Stimulated activated CD8-positive, alpha-beta memory T cell treated with anti-CD3 and anti-CD28 coated beads, Interleukin-15, amount 100 ng/mL, for 24 hours (primary cell): ENCODE results near the gene FGF14.
"Not testable (repeated sequence)": the region's sequence is repeated elsewhere in the genome, so short reads cannot be mapped to it uniquely, and the experiment has no call there.

Experiments used
- DNase-seq: peaks from one replicate; pipeline ENCODE4 v3.0.0-alpha.2; 2020; ENCODE audit warnings: low read depth

Gene FGF14

GRCh38 chr13:102195566-102196462 is 206.0 kb downstream of the FGF14 start:
- DNase-seq: no peak

GRCh38 chr13:102192858-102193257 is 209.0 kb downstream of the FGF14 start:
- no peak for DNase-seq

GRCh38 chr13:102191951-102192502 is 209.8 kb downstream of the FGF14 start:
- DNase-seq: no peak

GRCh38 chr13:102190930-102191329 is 210.9 kb downstream of the FGF14 start:
- DNase-seq: no peak

GRCh38 chr13:102187313-102187712 is 214.5 kb downstream of the FGF14 start:
- DNase-seq: no peak

- DNase-seq: no peak
Observed at GRCh38 chr13:102185375-102185984, 216.4 kb downstream of the FGF14 start.

GRCh38 chr13:102183509-102184182 is 218.2 kb downstream of the FGF14 start:
- DNase-seq: no peak

- no peak for DNase-seq
Observed at GRCh38 chr13:102182170-102182569, 219.7 kb downstream of the FGF14 start.

- no peak for DNase-seq
Observed at GRCh38 chr13:102177431-102177830, 224.4 kb downstream of the FGF14 start.

GRCh38 chr13:102176846-102177245 is 225.0 kb downstream of the FGF14 start:
- no peak for DNase-seq

- DNase-seq: no peak
Observed at GRCh38 chr13:102172406-102172805, 229.4 kb downstream of the FGF14 start.

GRCh38 chr13:102170305-102170704 is 231.5 kb downstream of the FGF14 start:
- no peak for DNase-seq

- DNase-seq: no peak
Observed at GRCh38 chr13:102169471-102170015, 232.3 kb downstream of the FGF14 start.

- no peak for DNase-seq
Observed at GRCh38 chr13:102152790-102153189, 249.1 kb downstream of the FGF14 start.

GRCh38 chr13:102147353-102147752 is 254.5 kb downstream of the FGF14 start:
- DNase-seq: no peak

- DNase-seq: no peak
Observed at GRCh38 chr13:102145750-102146149, 256.1 kb downstream of the FGF14 start.

GRCh38 chr13:102142473-102142826 is 259.4 kb downstream of the FGF14 start:
- no peak for DNase-seq

GRCh38 chr13:102141625-102142472 is 260.0 kb downstream of the FGF14 start:
- no peak for DNase-seq

GRCh38 chr13:102139626-102140025 is 262.2 kb downstream of the FGF14 start:
- DNase-seq: no peak

GRCh38 chr13:102138635-102139190 is 263.1 kb downstream of the FGF14 start:
- DNase-seq: no peak

GRCh38 chr13:102137904-102138303 is 263.9 kb downstream of the FGF14 start:
- DNase-seq: not testable (repeated sequence)
